NCI-H510A (cell line): ENCODE data around the gene SLC6A9.

Experiments used
- DNase-seq: peaks from one replicate; lab custom pipeline; 2025; lab: John Stamatoyannopoulos, UW

The SLC6A9 gene

DNA sequence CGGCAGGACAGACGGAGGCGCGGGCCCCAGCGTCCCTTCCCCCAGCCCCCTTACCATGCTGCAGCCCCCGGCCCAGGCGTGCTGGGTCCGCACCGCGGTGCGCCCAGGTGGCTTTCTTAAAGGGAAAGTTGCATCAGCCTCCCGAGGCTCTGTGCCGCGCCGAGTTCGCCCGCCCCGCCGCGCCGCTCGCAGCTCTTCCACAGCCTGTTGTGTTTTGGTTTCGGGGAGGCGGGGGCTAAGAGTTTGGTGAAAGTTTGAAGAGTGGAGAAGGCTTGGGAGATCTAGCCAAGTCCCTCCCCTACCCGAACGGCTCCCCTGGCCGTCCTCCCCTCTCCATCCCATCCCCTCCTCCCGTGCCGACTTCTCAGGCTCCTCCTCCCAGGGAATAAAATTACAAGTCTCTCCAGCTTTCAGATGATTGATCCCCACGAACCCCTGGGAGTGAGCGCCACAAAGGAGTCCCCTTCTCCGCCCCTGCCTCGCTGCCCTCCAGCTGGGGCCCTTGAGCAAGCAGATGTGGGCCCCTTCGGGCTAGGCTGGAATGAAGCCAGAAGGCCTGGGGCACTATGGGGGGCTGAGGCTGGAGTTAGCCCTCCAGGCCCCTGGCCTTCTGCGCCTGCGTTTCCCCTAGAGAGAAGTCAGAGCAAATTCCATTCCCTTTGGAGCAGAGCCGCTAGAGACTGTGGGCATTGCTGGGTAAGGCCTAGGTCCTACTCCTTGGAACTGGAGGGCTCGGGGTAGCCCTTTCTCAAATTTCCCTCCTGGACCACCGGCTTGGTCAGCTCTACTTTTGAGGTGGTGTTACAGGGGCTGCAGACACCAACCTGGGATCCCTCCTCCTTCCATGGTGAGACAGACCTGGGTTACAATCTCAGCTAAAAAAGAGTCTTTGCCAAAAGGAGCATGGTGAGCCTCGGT lies at the start of gene SLC6A9:
TSS of gene SLC6A9 (minus strand) at position 211 of the 918 bp plus-strand sequence. CDS start 7,185 bp downstream, outside the sequence.
- DNase-seq, result peak; percentile 85

DNA sequence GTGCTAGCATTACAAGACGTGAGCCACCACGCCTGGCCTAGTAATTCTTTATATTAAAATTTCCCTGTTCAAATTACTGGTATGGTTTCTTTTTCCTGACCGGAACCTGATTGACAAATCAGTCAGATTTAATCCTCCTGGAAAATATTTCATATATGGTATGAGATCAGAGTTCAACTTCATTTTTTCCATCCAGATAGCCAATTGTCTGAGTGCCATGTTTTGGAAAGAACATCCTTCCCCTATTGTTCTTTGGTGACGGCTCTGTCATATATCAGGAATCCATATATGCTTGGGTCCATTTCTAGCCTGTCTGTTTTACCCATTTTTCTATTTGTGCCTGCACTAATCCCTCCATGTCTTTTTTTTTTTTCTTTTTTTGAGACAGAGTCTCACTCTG lies 48.3 kb upstream of the SLC6A9 start:
- DNase-seq, result no peak

DNA sequence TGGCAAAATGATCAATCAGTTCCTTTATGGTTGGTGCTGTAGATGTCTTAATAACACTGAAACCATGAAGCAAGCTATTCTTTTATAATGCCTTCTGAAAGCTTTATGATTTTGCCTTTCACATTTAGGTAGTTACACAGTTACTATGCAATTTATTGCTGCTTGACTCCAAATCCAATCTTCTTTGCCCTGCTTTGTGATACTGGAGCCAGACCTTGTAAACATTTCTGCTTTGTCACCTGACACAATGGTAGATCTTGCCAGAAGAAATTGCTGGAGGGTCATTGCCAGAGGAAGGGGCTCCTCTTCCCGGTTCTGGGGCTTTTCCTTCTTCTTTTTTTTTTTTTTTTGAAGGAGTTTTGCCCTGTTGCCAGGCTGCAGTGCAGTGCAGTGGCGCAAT lies 46.8 kb upstream of the SLC6A9 start:
- no peak for DNase-seq

DNA sequence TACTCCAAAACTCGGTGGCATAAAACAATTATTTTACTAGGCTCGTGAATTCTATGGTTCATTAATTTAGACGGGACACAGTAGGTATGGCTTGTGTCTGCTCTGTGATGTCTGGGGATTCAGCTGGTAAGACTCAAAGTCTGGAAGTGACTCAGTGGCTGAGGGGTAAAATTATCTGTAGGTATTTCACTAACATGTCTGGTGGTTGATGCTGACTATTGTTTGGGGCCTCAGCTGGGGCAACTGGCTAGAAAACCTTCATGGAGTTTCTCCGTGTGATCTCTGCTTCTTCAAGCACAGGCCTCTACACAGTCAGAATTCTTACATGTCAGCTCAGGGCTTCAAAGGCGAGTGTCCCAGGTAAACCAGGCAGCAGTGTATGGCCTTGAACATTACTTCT lies 46.2 kb upstream of the SLC6A9 start:
- no peak for DNase-seq

DNA sequence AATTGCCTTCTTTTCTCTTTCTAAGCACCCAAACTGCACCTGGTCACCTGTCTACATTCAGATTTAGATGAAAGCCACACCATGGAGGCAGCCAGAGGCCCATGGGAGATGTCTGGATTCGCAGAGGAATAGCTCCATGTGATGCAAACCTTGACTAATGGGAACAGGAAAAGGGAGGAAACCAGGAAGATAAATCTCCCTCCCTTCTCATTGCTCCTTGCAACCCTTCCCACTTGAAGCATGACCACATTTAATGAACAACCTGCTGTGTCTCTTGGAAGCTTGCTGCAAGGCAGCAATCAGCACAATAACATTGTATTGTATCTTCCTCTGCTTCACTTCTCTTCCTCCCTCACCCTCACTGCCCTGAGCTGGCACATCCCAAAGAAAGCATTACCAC lies 44.8 kb upstream of the SLC6A9 start:
- no peak for DNase-seq

DNA sequence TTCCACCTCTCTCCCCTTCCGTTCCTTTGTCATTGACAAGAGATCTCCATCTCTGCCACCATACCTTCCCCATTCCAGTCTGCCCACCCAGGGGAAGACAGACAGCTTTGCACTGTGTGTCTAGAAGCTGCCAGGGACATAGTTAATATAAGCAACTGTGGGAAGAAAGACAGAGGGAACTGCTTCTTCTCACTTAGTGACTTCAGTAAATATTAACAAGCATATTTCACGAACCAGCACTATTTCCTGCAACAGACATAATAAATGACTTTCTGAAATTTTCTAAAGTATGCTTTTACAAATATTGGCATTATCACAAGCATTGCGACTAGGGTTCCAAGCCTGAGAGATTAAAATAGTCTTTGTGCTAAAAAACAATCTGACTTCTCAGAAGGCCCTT lies 43.2 kb upstream of the SLC6A9 start:
- no peak for DNase-seq

DNA sequence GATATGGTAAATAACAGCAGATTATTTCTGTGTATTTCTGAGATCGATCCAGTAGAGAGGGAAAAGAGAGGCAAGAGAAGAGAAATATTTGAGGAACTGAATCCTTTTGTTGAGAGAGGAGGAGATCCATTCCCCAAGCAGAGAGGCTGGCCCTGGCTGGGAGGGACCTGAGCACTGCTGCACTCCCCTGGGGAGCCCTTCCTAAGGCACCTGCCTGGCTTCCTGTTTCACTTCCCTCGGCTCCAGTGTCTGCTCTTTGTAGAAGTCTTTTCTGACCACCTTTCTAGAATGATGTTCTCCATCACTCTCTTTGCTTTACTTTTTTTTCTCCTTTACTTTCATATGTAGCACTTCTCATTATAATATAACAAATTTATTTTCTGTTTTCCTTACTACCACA lies 42.3 kb upstream of the SLC6A9 start:
- no peak for DNase-seq

DNA sequence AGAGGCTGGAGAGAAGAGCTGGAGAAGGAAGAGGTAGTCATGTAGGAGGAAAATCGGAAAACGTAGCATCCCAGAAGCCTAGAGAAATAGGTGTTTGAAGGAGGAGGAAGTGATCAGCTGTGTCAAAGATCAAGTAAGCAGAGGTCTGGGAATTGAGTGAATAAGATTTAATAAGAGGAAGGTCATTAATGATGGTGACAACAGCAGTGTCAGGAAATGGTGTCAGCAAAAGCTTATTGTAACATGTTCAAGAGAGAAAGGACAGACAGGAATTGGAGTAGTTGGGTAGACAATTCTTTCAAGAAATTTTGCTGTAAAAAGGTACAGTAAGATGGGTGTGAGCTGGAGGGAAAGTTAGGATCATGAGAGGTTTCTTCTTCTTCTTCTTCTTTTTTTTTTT lies 41.6 kb upstream of the SLC6A9 start:
- DNase-seq, result no peak

DNA sequence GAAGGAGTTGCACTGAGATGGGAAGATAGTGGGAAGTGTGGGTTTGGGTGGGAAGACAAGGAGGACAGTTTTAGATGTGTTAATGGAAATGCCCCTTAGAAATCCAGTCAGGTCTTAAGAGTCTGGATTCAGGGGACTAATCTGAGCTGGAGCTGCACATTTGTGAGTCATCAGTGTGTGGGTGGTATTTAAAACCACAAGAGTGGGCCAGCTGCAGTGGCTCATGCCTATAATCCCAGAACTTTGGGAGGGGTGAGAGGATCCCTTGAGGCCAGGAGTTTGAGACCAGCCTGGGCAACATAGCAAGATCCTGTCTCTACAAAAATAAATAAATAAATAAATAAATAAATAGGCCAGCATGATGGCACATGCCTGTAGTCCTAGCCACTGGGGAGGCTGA lies 40.9 kb upstream of the SLC6A9 start:
- no peak for DNase-seq

DNA sequence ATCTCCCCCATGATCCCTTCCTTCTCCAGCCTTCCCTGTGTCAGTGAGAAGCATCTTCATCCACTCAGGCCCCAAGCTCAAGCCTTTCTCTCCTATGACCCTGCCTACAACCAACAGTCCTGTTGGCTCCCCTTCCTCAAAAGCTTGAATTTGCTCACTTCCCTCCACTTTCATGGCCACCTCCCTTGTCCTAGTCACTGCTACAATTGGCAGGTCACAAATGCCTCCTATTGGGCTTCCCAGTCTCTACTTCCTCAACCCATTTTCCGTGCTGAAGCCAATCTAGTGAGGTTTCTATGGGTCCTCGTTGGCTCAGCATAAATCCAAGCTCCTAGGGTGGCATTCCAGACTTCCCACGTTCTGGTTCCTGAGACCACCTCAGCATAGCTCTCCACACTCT lies 40.2 kb upstream of the SLC6A9 start:
- no peak for DNase-seq

DNA sequence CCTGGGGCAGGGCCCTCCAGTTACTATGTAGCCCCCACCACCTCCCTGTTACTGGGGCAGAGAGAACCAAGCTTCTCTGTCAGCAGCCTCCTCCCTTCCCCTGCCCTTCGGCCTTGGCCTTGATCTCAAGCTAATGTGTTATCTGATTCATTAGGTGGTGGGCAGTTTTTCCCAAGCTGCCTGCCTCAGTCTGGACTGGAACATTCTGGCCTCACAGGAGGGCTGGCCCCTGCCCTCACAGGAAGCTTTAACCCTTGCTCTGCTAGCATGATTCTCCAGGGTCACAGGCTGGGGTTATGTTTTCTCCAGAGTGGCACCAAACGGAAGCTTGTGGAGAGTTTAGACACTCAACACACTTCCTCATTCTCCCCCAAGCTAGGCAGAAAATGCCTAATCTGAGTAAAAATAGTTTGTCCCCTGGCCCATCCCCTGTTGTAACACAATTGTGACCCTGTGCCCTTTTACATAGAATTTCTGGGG lies 37.2 kb upstream of the SLC6A9 start:
- no peak for DNase-seq

DNA sequence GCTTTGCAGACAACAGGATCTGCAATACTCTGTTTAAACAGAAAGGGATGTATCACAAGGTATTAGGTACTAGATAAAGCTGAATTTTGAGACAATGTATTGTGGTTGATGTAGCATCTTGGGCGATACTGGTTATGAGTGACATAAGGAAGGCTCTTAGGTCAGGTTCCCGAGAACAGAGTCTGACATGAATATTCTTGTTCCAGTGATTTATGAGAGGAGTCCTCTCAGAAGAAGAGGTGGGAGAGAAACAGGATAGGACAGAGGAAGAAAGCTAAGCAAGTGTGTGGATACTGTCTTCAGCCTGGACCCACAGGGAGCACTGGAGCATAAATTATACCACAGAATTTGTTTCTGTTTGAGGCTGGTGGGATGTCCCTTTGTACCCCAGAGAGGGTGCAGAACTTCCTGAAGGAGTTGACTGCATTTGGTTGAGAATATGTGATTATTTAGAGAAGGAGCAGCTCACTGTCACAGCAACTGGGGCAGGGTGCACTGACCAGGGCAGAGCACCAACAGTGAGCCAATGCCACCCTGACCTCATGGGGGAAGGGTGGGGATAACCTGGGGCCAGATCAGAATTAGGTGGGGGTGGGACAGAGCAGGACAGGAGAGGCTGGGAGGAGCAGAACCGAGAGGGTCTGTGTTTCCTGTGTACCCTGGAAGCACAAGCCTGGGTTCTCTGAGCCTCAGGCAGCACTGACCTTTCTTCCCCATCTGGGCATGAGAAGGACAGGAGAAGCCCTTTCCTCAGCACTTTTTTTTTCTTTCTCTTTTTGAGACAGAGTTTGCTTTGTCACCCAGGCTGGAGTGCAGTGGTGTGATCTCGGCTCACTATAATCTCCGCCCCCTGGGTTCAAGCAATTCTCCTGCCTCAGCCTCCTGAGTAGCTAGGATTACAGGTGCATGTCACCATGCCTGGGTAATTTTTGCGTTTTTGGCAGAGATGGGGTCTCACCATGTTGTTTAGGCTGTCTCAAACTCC lies 36.3 kb upstream of the SLC6A9 start:
- no peak for DNase-seq

DNA sequence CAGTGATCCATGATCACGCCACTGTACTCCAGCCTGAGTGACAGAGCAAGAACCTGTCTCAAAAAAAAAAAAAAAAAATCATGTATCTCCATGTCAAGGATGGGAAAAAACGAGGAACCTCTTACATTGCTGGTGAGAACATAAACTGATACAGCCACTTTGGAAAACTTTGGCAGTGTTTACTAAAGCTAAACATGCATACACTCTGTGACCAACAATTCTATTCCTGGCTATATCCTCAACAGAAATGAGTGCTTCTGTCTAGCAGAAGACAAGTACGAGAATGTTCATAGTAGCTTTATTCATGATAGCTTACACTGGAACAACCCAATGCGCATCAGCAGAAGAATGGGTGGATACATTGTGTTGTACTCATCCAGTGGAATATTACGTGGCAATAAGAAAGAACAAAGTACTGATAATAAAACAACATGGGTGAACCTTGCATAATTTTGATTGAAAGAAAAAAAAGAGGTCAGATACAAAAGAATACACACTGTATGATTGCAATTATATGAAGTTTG lies 31.5 kb upstream of the SLC6A9 start:
- no peak for DNase-seq

DNA sequence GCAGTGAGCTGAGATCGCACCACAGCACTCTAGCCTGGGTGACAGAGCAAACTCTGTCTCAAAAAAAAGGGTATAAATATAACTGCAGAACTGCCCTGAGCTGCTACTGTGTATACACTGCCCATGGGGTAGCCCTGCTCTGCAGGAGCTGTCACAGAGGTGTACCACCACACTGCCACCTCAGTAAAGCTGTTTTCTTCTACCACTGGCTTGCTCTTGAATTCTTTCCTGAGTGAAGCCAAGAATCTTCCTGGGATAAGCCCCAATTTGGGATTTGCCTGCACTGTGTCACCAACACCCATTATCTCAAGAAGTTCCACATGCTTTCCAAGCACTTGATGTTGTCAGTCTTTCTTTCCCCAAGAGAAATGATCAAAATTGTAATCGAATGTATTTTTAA lies 30.6 kb upstream of the SLC6A9 start:
- no peak for DNase-seq

DNA sequence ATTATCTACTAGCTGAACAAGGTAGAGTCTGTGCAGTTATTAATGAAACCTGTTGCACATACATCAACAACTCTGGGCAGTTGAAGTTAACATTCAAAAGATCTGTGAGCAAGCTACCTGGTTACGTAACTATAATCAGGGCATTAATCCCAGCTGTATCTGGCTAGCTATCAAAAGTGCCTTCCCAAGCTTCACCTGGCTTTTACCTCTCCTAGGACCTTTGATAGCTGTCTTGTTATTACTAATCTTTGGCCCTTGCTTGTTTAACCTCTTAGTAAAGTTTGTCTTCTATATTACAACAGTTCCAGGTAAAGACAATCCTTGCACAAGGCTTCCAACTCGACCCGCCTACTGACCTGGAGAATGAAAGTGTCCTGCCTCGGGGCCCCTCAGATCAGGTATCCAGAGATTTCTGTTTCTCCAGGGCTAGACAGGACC lies 29.6 kb upstream of the SLC6A9 start:
- DNase-seq, result no peak

DNA sequence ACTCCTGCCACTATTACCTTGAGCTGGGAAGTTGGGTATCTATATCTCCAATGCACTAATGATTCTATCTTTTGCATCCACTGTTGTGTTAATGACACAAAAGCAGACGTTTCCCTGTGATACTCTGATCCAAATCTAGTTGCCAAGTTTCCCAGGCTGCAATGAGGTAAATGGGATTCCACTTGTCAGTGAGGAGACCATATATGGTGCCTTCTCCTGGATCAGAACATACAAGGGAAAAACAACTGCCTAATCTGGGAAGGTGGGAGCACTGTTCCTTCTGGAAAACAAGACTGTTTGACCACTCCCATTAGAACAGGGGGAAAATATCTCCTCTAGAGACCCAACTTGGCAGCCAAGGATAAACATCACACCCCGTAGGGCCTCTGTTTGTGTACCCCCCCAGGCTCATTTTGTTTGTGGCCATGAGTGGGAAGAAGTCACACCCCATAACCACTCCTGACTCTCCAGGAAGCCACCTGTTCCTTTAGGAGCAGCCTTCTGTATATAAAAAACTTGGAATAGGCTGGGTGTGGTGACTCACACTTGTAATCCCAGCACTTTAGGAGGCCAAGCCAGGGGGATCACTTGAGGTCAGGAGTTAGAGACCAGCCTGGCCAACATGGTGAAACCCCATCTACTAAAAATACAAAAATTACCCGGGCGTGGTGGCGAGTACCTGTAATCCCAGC lies 28.5 kb upstream of the SLC6A9 start:
- DNase-seq, result no peak

DNA sequence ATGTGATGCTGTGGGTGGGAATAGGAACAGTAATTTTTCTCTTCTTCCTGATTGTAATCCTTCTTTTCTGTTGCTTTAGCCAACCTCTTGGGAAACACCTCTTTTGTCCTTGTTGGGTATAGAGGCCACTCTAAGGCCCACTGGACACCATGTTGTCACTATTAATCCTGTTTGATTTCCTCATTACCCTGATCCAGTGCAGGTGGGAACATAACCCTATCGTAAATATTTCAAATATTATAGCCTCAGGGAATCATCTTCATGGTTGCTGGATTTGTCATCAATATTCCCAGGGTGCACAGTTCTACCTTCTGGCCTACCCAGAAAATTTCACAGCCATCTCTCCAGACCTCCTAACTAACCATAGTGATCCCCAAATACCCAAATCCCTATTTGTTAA lies 27.9 kb upstream of the SLC6A9 start:
- DNase-seq, result no peak

DNA sequence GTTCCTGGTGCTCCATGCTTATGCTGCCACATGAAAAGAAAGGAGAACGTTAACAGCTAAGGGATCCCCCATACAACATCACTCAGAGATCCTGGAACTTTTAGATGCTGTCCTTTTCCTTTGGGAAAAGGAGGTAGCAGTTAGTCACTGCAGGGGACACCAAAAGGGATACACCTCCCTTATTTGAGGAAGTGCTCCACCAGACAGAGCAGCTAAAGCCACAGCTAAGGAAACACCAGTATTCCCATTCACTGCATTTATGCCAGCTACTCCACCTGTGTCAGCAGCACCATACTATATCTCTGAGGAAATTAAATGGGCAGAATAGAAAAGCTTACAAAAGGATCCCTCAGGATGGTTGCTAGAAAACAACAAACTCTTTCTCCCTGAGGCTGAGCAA lies 26.0 kb upstream of the SLC6A9 start:
- no peak for DNase-seq

DNA sequence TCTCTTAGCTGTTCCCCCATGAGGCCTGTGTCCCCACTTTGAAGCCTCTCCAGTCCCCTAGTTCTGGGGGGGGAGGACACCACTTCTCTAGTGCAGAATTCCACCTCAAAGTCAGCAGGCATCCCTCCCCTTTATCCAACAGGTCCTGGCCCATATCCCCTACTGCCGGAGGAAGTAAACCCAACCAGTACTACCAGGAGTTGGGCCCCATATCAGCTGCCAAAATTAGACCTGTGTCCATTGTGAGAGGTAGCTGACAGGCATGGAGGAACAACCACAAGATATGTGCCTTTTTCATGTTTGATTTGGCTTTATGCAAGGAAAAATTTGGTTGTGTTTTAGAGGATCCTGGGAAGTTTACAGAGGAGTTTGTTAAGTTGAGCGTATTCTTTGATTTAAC lies 22.1 kb upstream of the SLC6A9 start:
- no peak for DNase-seq

DNA sequence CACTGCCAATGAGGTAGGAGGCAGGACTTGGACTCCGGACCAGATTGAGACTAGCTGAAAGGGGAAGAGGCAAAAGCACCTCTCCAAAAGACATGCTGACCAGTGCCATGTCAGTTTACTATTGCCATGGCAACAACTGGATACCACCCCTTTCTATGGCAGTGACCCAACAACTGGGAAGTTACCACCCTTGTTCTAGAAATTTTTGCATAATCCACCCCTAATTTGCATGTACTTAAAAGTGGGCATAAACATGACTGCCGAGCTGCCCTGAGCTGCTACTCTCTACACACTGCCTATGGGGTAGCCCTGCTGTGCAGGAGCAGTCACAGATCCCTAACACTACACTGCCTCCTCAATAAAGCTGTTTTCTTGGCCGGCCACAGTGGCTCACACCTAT lies 19.0 kb upstream of the SLC6A9 start:
- DNase-seq, result no peak

DNA sequence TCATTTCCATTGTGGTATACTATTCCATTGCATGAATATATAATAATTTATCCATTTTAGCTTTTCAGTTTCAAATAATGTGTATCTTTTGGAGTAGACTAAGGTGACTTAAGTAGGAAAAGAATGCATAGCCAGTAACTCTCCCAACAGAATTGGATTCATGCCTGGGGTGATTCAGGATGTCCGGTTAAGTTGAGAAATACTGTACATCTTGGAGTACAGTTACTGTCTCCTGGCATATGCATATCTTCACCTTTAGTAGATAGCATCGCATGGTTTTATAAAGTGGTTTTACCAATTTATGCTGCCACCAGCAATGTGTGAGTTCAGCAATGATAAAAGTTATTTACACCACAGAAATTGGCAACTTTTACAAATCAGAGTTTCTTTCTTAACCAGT lies 18.6 kb upstream of the SLC6A9 start:
- DNase-seq, result no peak
